NCI-H2107 treated with DMSO at 0.1 percent for 48 hours (cell line): ENCODE measurements around the gene APLF.
A peak's percentile ranks its signal among the peaks of the same experiment; 100 is the strongest.
"Not testable (repeated sequence)": the region's sequence is repeated elsewhere in the genome, so short reads cannot be mapped to it uniquely, and the experiment has no call there.

Experiments
- DNase-seq: peaks from one replicate; lab custom pipeline; 2025; ENCODE audit not compliant: unreplicated experiment; lab: John Stamatoyannopoulos, UW

APLF gene

GRCh38 chr2:68438455-68439303 is 28.7 kb upstream of the APLF start:
- DNase-seq: no peak

DNA sequence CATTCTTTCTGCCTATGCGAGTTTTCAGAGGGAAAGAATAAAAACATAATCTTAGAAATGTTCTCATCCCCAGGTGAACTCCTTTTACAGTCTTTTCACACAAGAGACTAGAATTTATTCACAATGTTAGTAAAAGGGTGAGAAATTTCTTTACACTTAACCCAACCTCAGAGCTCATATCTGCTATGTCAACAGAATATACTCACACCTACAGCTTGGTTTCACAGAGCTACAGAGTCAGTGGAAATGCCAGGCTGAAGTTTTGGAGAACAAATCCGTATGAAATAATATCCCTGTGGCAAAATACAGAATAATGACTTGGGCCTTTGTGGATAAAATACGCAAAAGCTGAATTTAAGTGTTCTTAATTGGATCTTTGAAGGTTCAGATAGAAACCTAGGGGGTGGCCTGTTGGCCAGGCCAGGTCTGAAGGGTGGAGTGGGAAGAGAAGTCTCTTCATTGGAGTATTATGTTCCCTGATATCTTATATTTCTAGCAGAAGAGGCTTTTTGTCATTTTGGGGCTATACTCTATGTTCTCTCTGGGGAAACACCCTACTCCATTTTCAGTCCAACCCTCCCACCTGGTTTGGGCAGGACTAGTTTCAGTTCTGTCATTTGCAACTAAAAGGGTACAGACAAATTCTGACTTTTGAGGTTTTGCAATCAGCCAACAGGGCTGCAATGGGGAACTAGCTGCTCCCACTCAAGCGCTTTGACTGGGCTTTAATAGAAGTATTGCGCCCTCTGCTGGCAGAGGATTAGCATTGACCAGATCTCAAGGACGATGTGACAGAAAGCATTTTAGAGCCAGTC is 26.0 kb upstream of the APLF start:
- peak; percentile 84 for DNase-seq

DNA sequence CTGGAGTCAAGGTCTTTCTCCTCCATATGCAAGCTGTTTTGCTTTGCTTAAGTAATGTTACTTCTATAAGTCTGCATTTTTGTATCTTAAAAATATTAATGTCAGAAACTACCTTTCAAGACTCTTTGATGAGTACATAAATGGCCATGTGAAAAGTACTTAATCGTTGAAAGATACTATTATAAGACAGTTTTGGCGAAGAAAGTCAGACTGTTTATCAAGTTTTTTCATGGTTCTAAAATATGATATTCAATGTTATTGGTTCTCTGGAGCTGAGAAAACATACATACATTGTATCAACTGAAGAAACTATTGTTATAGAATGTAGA is 25.4 kb upstream of the APLF start:
- DNase-seq: no peak

GRCh38 chr2:68446425-68446824 is 21.0 kb upstream of the APLF start:
- not testable (repeated sequence) for DNase-seq

DNA sequence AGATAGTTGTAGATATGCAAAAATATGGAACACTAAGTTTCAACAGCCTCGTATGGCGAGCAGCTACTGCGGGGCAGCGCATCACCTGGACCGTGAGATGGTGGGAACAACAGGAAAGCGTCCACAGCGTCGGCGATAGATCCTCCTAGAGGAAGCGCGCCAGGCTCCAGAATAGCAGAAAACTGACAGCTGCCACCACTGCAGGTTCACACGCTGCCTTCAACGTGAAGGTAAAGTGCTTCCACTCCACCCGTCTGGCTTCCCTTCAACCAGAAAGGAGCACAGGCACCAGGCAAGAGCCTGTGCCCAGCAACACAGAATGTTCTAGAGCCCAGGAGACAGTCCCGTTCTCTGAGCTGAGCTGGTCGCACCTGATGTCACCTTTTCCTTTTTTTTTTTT is 20.3 kb upstream of the APLF start:
- no peak for DNase-seq

DNA sequence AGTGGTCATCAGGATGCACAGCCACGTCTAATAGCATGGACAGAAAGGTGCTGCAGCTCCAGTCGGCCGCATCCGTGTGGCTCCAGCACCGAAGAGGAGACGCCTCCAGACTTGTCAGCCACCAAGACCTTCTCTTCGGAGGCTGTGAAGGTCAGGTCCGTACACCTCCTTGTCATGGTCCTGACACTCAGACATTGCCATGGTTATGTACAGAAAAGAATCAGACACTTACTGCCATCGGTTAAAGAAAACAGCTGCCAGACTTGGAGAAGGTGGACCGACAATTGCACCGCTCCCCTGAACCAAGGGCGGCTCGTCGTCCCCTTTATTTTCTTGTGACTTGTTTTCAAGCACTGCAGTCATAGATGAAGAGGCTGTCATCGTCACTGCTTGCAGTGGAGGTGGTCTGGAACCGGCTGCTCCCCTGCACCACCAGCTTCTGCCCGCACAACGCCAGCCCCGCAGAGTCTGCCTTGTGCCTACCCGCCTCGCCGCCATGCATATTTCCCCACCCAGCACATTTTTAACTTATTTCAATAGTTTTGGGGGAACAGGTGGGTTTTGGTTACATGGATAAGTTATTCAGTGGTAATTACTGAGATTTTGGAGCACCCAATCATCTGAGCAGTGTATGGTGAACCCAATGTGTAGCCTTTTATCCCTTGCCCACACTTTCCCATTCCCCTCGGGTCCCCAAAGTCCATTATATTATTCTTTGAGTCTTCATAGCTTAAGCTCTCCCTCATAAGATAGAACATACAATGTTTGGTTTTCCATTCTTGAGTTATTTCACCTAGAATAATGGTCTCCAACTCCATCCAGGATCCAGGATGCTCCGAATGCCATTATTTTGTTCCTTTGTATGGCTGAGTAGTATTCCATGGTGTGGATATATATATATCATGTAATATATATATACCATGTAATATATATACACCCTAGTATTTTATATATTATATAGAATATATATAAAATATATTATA is 18.4 kb upstream of the APLF start:
- DNase-seq: no peak

DNA sequence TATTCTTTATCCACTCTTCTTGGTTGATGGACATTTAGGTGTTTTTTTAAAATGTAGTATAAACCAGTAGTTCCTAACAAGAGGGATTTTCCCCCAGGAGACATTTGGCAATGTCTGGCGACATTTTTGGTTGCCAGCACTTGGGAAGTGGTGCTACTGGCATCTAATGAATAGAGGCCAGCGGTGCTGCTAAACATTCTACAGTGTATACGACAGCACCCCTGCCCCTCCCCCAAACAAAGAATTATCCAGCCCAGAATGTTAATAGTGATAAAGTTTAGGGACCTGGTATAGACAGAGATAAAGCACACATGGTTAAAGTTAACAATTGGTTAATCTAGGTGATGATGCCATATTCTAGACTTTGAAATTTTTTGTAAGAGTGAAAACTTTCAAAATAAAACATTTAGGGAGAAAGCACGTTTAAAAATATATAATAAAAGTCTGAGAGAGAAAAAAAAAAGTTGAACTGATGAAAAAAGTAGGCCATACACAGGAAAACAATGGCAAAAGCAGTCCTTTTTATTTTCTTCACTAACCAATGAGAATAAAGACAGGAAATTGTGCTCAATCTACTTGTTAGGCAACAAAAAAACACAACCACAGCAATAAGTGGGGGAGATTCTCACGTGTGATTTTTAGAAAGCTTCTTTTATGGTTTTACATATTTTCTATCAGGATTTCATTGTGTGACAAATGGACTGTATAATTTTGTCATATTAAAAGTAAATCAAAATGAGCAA is 15.1 kb upstream of the APLF start:
- no peak for DNase-seq

- DNase-seq: no peak
These were observed 13.5 kb upstream of the APLF start for GRCh38 chr2:68453761-68454360.

DNA sequence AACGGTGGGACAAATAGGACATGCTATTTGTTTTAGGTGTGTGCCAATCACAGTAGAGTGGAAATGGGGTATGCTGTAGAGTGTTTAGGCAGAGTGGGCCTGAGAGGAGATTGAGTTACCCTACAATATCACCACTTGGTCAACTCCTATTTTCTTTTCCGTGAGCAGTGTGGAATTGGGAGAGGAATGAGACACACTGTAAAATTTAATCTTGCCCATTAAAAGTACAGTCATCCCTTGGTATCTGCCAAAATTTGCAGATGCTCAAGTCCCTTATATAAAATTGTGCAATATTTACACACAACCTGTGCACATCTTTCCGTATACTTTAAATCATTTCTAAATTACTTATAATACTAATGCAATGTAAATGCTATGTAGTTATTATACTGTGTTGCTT is 12.7 kb upstream of the APLF start:
- no peak for DNase-seq

- no peak for DNase-seq
These were observed 11.2 kb upstream of the APLF start for GRCh38 chr2:68456198-68456597.

- no peak for DNase-seq
These were observed 8.4 kb upstream of the APLF start for GRCh38 chr2:68458981-68459380.

DNA sequence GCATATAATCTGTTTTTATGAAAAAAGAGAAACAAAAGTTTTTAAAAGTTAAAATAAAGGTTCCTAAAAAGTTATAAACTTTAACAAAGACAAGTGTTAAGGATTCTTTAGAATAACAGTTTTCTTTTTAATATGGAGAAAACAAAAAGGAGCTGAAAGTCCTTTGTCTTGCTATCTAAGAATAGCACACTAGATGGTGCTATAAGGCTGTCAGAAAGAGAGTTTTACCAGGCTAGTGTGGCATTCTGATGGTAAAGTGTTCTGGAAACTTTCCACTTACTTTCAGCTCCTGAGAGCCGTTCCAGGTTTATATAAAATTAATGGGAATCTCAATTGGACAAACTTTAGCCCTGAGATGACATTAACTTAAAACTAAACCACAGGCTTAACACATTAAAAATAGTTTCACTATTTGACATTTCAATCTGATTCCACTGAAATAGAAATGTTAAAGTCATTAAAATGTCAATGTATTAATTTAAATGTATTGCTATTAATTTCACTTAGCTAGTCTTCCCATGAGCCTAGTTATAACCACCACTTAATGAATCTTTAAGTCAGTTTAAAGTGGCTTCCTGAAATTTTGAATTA is 4.0 kb upstream of the APLF start:
- DNase-seq: peak; percentile 33

GRCh38 chr2:68464651-68465050 is 2.7 kb upstream of the APLF start:
- no peak for DNase-seq

DNA sequence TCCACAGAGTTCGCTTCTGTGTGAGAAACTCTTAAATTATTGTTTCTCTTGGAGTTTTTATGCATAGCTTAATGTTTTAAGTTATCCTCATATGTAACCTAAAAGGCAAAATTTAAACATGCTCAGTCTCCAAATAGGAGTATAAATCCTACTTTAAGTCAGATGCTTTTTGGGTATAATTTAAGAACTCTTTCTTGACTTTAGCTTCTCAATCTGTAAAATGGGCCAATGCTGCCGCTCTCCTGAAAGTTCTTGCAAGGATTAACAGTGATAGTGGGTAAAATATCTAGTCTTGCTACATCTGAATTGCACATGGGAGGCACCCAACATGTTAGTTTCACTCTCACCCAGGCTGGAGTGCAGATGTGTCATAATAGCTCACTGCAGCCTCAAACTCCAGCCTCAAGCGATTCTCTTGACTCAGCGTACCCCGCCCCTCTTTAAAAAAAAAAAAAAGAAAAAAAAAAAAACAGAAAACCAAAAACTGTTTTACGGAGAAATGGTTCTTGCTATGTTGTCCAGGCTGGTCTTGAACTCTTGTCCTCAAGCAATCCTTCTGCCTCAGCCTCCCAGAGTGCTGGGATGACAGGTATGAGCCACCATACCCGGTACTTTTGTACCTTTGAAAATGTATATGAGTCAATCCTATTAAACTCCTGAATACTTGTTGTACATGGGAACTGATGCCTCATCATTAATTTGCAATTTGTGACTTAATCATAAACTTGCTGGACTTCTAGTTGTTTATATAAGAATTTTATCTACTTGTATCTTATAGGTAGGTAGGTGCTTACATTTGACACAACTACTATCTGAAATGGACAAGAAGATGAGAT is 2.1 kb upstream of the APLF start:
- DNase-seq: no peak

DNA sequence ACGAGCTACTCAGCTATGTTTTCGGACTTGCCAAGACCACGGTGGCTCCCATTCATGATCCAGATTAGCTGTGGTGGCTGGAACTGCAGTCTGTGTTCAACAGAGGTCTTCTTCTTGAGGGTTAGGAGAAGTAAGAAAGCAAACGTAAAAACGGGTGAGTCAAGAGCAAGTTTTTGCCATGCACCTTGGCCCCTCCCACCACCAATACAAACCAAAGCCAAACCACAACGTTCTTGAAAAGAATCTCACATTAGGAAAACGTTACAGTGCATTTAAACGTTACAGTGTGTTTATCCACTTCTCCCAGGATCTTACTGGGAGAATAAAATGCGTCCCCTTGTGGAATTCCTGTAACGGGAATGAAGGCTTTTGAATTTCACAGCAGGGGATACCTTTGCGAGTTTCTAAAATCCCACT is 1.0 kb upstream of the APLF start:
- DNase-seq: no peak

DNA sequence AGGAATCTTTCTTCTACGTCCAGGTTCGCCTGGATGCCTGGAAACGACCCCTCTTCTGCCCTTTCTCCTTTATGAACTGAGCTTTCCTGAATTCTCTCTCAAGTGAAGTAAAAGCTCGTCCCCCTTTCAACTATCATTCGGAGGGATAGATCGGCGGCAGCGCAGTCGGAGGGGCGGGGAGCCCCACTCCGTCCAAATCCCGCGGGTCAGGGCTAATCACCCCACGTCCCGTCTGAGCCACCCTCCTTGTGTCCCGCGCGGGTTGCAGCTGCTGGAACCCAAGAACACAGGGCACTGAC is 658 bp upstream of the APLF start:
- no peak for DNase-seq

GRCh38 chr2:68468801-68469200 is 1.4 kb downstream of the APLF start:
- DNase-seq: no peak

DNA sequence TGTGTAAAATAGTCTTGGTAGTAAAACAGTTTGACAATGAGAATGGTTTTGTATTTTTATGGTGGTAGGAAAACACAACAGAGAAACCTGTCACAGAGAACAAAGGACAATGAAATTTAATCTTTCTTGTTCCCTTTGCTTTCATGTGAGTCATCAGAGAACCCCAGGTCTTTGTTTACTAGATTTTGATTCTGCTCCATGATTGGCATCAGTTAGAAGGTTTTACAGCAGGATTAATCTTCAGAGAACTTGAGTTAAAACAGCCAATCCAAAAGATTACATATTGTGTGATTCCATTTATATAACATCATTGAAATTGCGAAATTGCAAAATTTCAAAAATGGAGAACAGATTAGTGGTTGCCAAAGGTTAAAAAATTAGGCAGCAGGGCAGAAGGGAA is 2.5 kb downstream of the APLF start:
- no peak for DNase-seq

DNA sequence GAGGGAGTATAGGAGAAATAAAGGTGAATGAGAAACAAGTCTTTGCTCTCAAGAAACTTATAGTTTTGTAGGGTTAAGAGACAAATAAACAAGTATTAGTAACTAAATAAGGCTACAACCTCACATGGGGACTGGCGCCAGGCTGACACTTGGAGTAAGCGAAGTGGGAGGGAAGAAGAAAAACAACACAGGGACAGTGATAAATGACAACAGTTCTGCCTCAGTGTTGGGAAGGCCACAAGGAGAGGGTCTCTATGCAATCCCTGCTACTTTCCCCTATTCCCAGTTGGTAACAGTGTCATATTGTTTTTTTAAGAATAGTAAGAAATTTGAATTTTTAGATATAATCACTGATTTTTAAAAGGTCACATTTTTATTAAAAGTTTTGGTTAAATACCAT is 4.0 kb downstream of the APLF start:
- no peak for DNase-seq
